Smooth muscle cell (in vitro differentiated cells): ENCODE data around the gene PAK2. TPM values are rescaled to one million over a fixed set of nuclear protein-coding genes. Genes with fewer than 3 reads are reported as not detected.
A peak's percentile ranks its signal among the peaks of the same experiment; 100 is the strongest.

Experiments used
- DNase-seq: peaks from one replicate; lab custom pipeline; 2025; ENCODE audit not compliant: unreplicated experiment; lab: John Stamatoyannopoulos, UW
- H2AFZ ChIP-seq: fragments of 200-600 bp; sonication (generic); 2 replicates; pipeline ENCODE4 v1.6.0; 2016; ENCODE audit warnings: antibody characterized with exemption, low read depth, mild to moderate bottlenecking
- H3F3A ChIP-seq: fragments of 200-600 bp; sonication (generic); 2 replicates; pipeline ENCODE4 v1.6.0; 2017; ENCODE audit warnings: antibody characterized with exemption, low read depth
- H3K27ac ChIP-seq: fragments of 200-600 bp; sonication (generic); 2 replicates; pipeline ENCODE4 v1.5.1; 2016; ENCODE audit warnings: low read depth, mild to moderate bottlenecking
- H3K27me3 ChIP-seq: fragments of 200-600 bp; sonication (generic); 2 replicates; pipeline ENCODE4 v1.6.1; 2016; ENCODE audit warnings: low read depth, mild to moderate bottlenecking
- H3K36me3 ChIP-seq: fragments of 200-600 bp; sonication (generic); 2 replicates; pipeline ENCODE4 v1.5.1; 2016; ENCODE audit warnings: low read depth
- H3K4me1 ChIP-seq: fragments of 200-600 bp; sonication (generic); 2 replicates; pipeline ENCODE4 v1.5.1; 2016; ENCODE audit warnings: low read depth
- H3K4me2 ChIP-seq: fragments of 200-600 bp; sonication (generic); 2 replicates; pipeline ENCODE4 v1.6.0; 2016; ENCODE audit warnings: mild to moderate bottlenecking
- H3K4me3 ChIP-seq: fragments of 200-600 bp; sonication (generic); 2 replicates; pipeline ENCODE4 v1.5.1; 2016; ENCODE audit warnings: mild to moderate bottlenecking
- H3K79me2 ChIP-seq: fragments of 200-600 bp; sonication (generic); 2 replicates; pipeline ENCODE4 v1.6.0; 2016; ENCODE audit warnings: low read depth, mild to moderate bottlenecking
- H3K9ac ChIP-seq: fragments of 200-600 bp; sonication (generic); 2 replicates; pipeline ENCODE4 v1.6.0; 2016; ENCODE audit warnings: low read depth
- H3K9me3 ChIP-seq: fragments of 200-600 bp; sonication (generic); replicated peaks from 2 replicates; pipeline ENCODE4 v1.5.1; 2016; ENCODE audit warnings: low read depth
- H4K20me1 ChIP-seq: fragments of 200-600 bp; sonication (generic); 2 replicates; pipeline ENCODE4 v1.6.0; 2016; ENCODE audit warnings: low read depth
- WGBS: methylation state at CpG from one replicate; pipeline ENCODE4 v1.1.7; 2016; ENCODE audit warnings: low lambda C conversion rate; 5-methylcytosine and 5-hydroxymethylcytosine counted together
- polyA plus RNA-seq: library from polyadenylated mRNA; unstranded; fragments of >200 nt; fragmentation: Nextera tagmentation; extraction: Ambion mirVana; gene quantifications from 2 replicates; pipeline ENCODE4 v1.2.1, GENCODE V29; 2016
- total RNA-seq: library from RNA; depleted of rRNA; stranded (reverse); fragments of >200 nt; gene quantifications from 2 replicates; pipeline ENCODE4 v1.2.3, GENCODE V29; 2014
- TF ChIP-seq, protein P1 (sequence below): fragments of 200-600 bp; sonication (generic); IDR thresholded peaks from 2 replicates; pipeline ENCODE4 v1.5.1; 2017; ENCODE audit warnings: borderline replicate concordance, mild to moderate bottlenecking, antibody characterized with exemption; ENCODE audit not compliant: insufficient read depth, poor library complexity, severe bottlenecking

Gene PAK2
- total RNA-seq (48.4 and 98.4 TPM in 2 replicates), polyA plus RNA-seq (20.6 and 22.1 TPM in 2 replicates)

DNA sequence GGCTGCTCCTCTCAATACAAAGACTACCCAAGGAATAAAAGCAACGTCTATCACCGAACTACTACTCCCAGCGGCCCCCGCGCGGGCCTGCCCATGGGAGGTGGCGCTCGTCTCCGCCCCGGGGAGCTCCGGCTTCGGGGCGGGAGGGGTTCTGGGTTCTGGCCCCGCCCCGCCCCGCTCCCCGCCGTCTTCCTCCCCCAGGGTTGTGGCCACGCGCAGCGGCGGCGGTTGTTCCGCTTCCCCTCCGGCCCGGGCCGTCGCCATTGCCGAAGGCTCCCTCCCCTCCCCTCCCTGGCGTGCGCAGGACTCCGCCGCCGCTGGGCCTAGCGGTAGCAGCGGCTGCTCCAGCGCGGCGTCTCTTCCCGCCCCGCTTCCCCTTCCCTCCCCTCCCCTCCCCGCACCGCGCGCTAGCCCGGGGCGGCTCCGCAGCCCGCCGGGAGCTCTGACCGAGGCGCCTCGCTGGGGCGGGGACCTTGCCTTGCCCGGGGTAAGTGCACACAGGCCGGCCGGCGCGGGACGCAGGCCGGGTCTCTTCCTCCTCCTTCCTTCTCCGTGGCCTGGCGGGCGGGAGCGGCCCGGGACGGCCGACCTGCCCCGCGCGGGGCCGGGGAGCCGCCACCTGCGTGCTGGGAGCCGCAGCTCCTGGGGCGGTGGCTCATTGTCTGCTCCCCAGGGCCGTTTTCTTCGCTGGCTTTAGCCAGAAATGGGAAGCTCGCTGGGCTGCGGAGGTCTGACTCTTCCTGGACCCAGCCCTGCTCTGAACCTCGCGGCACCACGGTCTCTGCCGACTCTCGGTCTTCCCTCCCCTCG, at the start of gene PAK2:
Gene PAK2 (plus strand): TSS at position 187 of the 810 bp plus-strand sequence. CDS start 42,790 bp downstream, outside the sequence.
- Histone ChIP-seq H3K79me2 (peaks cover 42% of the 10 kb centered on the region), H3K4me2 (peak within 1 kb of the TSS; percentile 93), H3K36me3 (no peaks in the 10 kb centered on the region), H3K4me3 (peak within 1 kb of the TSS; percentile 96), H3K4me1 (peaks cover 11% of the 10 kb centered on the region), H4K20me1 (peaks cover 39% of the 10 kb centered on the region), H3K9ac (peak within 1 kb of the TSS; percentile 97), H3K27ac (peak within 1 kb of the TSS; percentile 98), H2AFZ (peak within 1 kb of the TSS; percentile 6), H3K27me3 (no peaks in the 10 kb centered on the region), H3K9me3 (no peaks in the 10 kb centered on the region), H3F3A (no peaks in the 10 kb centered on the region)
- TF ChIP-seq, protein P1, sequence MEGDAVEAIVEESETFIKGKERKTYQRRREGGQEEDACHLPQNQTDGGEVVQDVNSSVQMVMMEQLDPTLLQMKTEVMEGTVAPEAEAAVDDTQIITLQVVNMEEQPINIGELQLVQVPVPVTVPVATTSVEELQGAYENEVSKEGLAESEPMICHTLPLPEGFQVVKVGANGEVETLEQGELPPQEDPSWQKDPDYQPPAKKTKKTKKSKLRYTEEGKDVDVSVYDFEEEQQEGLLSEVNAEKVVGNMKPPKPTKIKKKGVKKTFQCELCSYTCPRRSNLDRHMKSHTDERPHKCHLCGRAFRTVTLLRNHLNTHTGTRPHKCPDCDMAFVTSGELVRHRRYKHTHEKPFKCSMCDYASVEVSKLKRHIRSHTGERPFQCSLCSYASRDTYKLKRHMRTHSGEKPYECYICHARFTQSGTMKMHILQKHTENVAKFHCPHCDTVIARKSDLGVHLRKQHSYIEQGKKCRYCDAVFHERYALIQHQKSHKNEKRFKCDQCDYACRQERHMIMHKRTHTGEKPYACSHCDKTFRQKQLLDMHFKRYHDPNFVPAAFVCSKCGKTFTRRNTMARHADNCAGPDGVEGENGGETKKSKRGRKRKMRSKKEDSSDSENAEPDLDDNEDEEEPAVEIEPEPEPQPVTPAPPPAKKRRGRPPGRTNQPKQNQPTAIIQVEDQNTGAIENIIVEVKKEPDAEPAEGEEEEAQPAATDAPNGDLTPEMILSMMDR, result peak; percentile 4
- WGBS, result under 1% methylated on average over 37 of the region's 86 CpGs
- peak; percentile 61 for DNase-seq

DNA sequence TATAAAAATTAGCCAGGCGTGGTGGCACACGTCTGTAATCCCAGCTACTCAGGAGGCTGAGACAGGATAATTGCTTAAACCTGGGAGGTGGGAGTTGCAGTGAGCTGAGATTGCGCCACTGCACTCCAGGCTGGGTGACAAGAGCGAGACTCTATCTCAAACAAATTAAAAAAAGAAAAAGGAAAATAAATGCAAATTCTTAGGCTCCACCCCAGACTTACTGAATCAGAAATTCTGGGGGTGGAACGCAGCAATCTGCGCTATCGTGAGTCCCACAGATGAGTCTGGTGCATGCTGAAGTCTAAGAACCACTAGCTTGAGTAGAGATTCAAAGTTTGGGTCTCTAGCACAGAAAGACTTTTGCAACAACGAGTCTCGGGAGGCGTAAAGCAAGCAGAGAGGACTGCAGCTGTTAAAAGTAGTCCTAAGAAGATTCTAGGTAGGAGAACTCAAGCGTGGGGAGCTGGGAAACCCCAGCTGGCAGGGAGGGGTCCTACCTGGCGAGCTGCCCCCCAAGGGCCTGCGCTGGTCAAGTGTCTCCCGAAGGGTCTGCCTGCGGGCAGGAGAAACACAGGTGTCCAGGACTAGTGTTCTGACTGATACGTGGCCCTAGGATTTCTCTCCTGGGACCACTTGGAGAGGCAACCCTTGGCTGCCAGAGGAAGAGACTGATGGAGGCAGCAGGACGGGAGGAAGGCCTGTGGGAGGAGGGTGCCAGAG, 49.6 kb upstream of the PAK2 start:
- no peak overlapping the region for H3K4me2 ChIP-seq
- H3K27me3 ChIP-seq, result no peaks in the 10 kb centered on the region
- H3F3A ChIP-seq, result no peaks in the 10 kb centered on the region
- TF ChIP-seq, protein P1, result no peak
- no peak for DNase-seq
- H2AFZ ChIP-seq, result no peak overlapping the region
- no peaks in the 10 kb centered on the region for H3K4me1 ChIP-seq
- no peak overlapping the region for H3K9ac ChIP-seq
- H3K79me2 ChIP-seq, result no peaks in the 10 kb centered on the region
- no peaks in the 10 kb centered on the region for H3K9me3 ChIP-seq
- 94% methylated on average over 17 of the region's 17 CpGs for WGBS
- H3K36me3 ChIP-seq, result no peaks in the 10 kb centered on the region
- no peaks in the 10 kb centered on the region for H4K20me1 ChIP-seq
- no peak overlapping the region for H3K4me3 ChIP-seq
- no peak overlapping the region for H3K27ac ChIP-seq

DNA sequence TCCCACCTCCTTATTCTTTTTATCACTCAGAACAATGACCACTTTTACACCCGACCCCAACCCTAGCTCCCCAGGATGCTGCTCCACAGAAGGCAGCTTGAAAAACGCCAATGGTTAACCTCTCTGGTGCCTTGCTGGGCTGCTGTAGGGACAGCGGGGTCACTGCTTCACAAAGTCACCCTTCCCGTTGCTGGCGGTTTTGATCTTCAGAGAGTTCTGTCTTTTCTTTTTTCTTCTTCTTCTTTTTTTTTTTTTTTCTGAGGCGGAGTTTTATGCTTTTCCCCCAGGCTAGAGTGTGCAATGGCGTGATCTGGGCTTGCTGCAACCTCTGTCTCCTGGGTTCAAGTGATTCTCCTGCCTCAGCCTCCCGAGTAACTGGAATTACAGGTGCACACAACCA, 48.3 kb upstream of the PAK2 start:
- no peak for DNase-seq
- Histone ChIP-seq H3K4me3 (no peak overlapping the region), H3K9me3 (no peaks in the 10 kb centered on the region), H3K79me2 (no peaks in the 10 kb centered on the region), H2AFZ (no peak overlapping the region), H3K4me2 (no peak overlapping the region), H3K9ac (no peak overlapping the region), H3K27ac (no peak overlapping the region), H3F3A (no peaks in the 10 kb centered on the region), H4K20me1 (no peaks in the 10 kb centered on the region), H3K4me1 (no peaks in the 10 kb centered on the region), H3K36me3 (no peaks in the 10 kb centered on the region), H3K27me3 (no peaks in the 10 kb centered on the region)
- TF ChIP-seq, protein P1, result no peak
- WGBS, result 88% methylated on average over 8 of the region's 8 CpGs
